OCI-LY7 (cell line): ENCODE data around the gene SLC48A1. TPM values are rescaled to one million over a fixed set of nuclear protein-coding genes. Genes with fewer than 3 reads are reported as not detected.

Source experiments
- BruUV-seq: library from RNA; stranded (reverse); fragments of 400-500 nt; replicated peaks from 2 replicates; lab custom pipeline; 2021; lab: Mats Ljungman, UMichigan
- CTCF ChIA-PET: fragments of 300-600 bp; sonication (Branson Sonifier 250); formaldehyde crosslinking; loops from one replicate; lab custom pipeline; 2022; ENCODE audit warnings: antibody characterized with exemption; ENCODE audit not compliant: unreplicated experiment; lab: Charles Lee
- POLR2A ChIA-PET: fragments of 300-600 bp; sonication (Branson Sonifier 250); formaldehyde crosslinking; loops from one replicate; lab custom pipeline; 2022; ENCODE audit warnings: antibody characterized with exemption; lab: Charles Lee
- DNase-seq: peaks from one replicate; pipeline ENCODE4 v3.0.0-alpha.2; 2015; ENCODE audit warnings: low spot score
- H2AFZ ChIP-seq: fragments of 200-600 bp; sonication (generic), shearing (Covaris generic); 2 replicates; pipeline ENCODE4 v1.6.1; 2014; ENCODE audit warnings: mild to moderate bottlenecking, antibody characterized with exemption, low read length, moderate library complexity
- H3K27ac ChIP-seq: fragments of 200-600 bp; sonication (generic); 2 replicates; pipeline ENCODE4 v1.5.1; 2014; ENCODE audit warnings: mixed run types, low read depth, mild to moderate bottlenecking, moderate library complexity, low read length, inconsistent platforms; ENCODE audit not compliant: poor library complexity, severe bottlenecking
- H3K36me3 ChIP-seq: fragments of 200-600 bp; sonication (generic); 2 replicates; pipeline ENCODE4 v1.6.1; 2014; ENCODE audit warnings: mild to moderate bottlenecking, antibody characterized with exemption, low read length, moderate library complexity, mixed read lengths; ENCODE audit not compliant: insufficient read depth
- H3K4me1 ChIP-seq: fragments of 200-600 bp; sonication (generic); 2 replicates; pipeline ENCODE4 v1.5.1; 2014; ENCODE audit warnings: mild to moderate bottlenecking, low read length; ENCODE audit not compliant: insufficient read depth, poor library complexity, severe bottlenecking
- H3K4me2 ChIP-seq: fragments of 200-600 bp; sonication (generic); 2 replicates; pipeline ENCODE4 v1.6.1; 2014; ENCODE audit warnings: mild to moderate bottlenecking, low read length
- H3K4me3 ChIP-seq: fragments of 200-600 bp; sonication (generic); 2 replicates; pipeline ENCODE4 v1.5.1; 2014; ENCODE audit warnings: mild to moderate bottlenecking, low read depth, low read length; ENCODE audit not compliant: poor library complexity, severe bottlenecking
- H3K79me2 ChIP-seq: fragments of 200-600 bp; sonication (generic); 2 replicates; pipeline ENCODE4 v1.6.1; 2016; ENCODE audit warnings: low read depth, mild to moderate bottlenecking, low read length, moderate library complexity, mixed read lengths; ENCODE audit not compliant: insufficient read depth
- H3K9me2 ChIP-seq: fragments of 200-600 bp; sonication (generic); 2 replicates; pipeline ENCODE4 v1.6.1; 2016; ENCODE audit warnings: mild to moderate bottlenecking, low read length, mixed read lengths; ENCODE audit not compliant: insufficient read depth
- H3K9me3 ChIP-seq: fragments of 200-600 bp; sonication (generic); 2 replicates; pipeline ENCODE4 v1.6.1; 2014; ENCODE audit warnings: mild to moderate bottlenecking, mixed run types, low read length, mixed read lengths
- H4K20me1 ChIP-seq: fragments of 200-600 bp; sonication (generic); 2 replicates; pipeline ENCODE4 v1.6.1; 2014; ENCODE audit warnings: mild to moderate bottlenecking, antibody characterized with exemption, low read length, moderate library complexity, mixed read lengths; ENCODE audit not compliant: insufficient read depth
- CTCF ChIP-seq: fragments of 200-600 bp; sonication (generic); conservative IDR thresholded peaks from 2 replicates; pipeline ENCODE4 v1.5.1; 2014; ENCODE audit warnings: mild to moderate bottlenecking, antibody characterized with exemption, low read length, moderate library complexity, mixed read lengths
- EZH2phosphoT487 ChIP-seq: fragments of 200-600 bp; sonication (generic); IDR thresholded peaks from 2 replicates; pipeline ENCODE4 v1.6.1; 2018; ENCODE audit warnings: low read depth, borderline replicate concordance, mild to moderate bottlenecking, mixed run types, antibody characterized with exemption, low read length, moderate library complexity, mixed read lengths
- intact Hi-C: fragments of 100-400 bp; cut with micrococcal nuclease; formaldehyde crosslinking; loops from one replicate; pipeline ENCODE4 v1.10.0; 2022; ENCODE audit not compliant: unreplicated experiment
- total RNA-seq, 2 experiments: library from RNA; depleted of rRNA in 1 of 2; stranded (reverse); fragments of >200 nt in 1 of 2; shearing (Covaris generic) in 1 of 2; gene quantifications; 2 replicates each; pipeline ENCODE4 v1.2.3, GENCODE V29; 2014 to 2022

SLC48A1 gene
- total RNA-seq, 2 experiments from 2014 or later = 9.6 to 12.0 TPM

- intact Hi-C loops = no loop called here
- BruUV-seq = no TSS peak
- CTCF ChIA-PET = interaction anchor here (0.8 kb wide), 1 partner anchor 32 kb away, joined by 3 read pairs; no protein-coding TSS in a partner anchor
- no peak overlapping the region for H3K27ac ChIP-seq
- no peaks in the 10 kb centered on the region for H3K9me3 ChIP-seq
- peaks cover 91% of the 10 kb centered on the region for H3K36me3 ChIP-seq
- no peak for DNase-seq
- POLR2A ChIA-PET = interaction anchor here (1.8 kb wide), 1 partner anchor 22 kb away, joined by 5 read pairs; no protein-coding TSS in a partner anchor
- H2AFZ ChIP-seq = no peak overlapping the region
- no peaks in the 10 kb centered on the region for H3K9me2 ChIP-seq
- no peak overlapping the region for H3K4me3 ChIP-seq
- H3K4me1 ChIP-seq = no peaks in the 10 kb centered on the region
- no peaks in the 10 kb centered on the region for H3K79me2 ChIP-seq
- no peak for TF ChIP-seq EZH2phosphoT487
- TF ChIP-seq CTCF = no peak
- H3K4me2 ChIP-seq = no peak overlapping the region
- no peaks in the 10 kb centered on the region for H4K20me1 ChIP-seq
Measured at GRCh38 chr12:47785887-47786661, 13.0 kb downstream of the SLC48A1 start.

- intact Hi-C loops = no loop called here
- Histone ChIP-seq H3K9me3 (no peaks in the 10 kb centered on the region), H3K4me1 (no peaks in the 10 kb centered on the region), H3K36me3 (peaks cover 94% of the 10 kb centered on the region), H2AFZ (no peak overlapping the region), H3K9me2 (no peaks in the 10 kb centered on the region), H3K27ac (no peak overlapping the region), H3K79me2 (no peaks in the 10 kb centered on the region), H3K4me3 (no peak overlapping the region), H4K20me1 (no peaks in the 10 kb centered on the region), H3K4me2 (no peak overlapping the region)
- no peak for TF ChIP-seq CTCF
- TF ChIP-seq EZH2phosphoT487 = no peak
- no peak for DNase-seq
- ChIA-PET POLR2A (interaction anchor here (1.8 kb wide), 1 partner anchor 21 kb away, joined by 5 read pairs; no protein-coding TSS in a partner anchor), CTCF (interaction anchor here (0.8 kb wide), 1 partner anchor 31 kb away, joined by 3 read pairs; no protein-coding TSS in a partner anchor)
- no TSS peak for BruUV-seq
Measured at GRCh38 chr12:47786662-47787280, 13.7 kb downstream of the SLC48A1 start.
